Hepatocyte (in vitro differentiated cells): ENCODE measurements around the gene PIP4P1.

Experiments
- EZH2 ChIP-seq: fragments of 200-600 bp; sonication (generic); IDR thresholded peaks from 2 replicates; pipeline ENCODE4 v1.6.1; 2016; ENCODE audit warnings: antibody characterized with exemption, mild to moderate bottlenecking, borderline replicate concordance
- EZH2phosphoT487 ChIP-seq: fragments of 200-600 bp; sonication (generic); IDR thresholded peaks from one replicate; pipeline ENCODE4 v1.6.1; 2018; ENCODE audit warnings: antibody characterized with exemption, mild to moderate bottlenecking, low read depth, moderate library complexity; ENCODE audit not compliant: unreplicated experiment, severe bottlenecking
- TF ChIP-seq, protein P1 (sequence below): fragments of 200-600 bp; sonication (generic); IDR thresholded peaks from 2 replicates; pipeline ENCODE4 v1.5.1; 2016; ENCODE audit warnings: antibody characterized with exemption, mild to moderate bottlenecking; ENCODE audit not compliant: poor library complexity

GRCh38 chr14:20416223-20416622, 45.0 kb downstream of the PIP4P1 start:
- TF ChIP-seq, protein P1, sequence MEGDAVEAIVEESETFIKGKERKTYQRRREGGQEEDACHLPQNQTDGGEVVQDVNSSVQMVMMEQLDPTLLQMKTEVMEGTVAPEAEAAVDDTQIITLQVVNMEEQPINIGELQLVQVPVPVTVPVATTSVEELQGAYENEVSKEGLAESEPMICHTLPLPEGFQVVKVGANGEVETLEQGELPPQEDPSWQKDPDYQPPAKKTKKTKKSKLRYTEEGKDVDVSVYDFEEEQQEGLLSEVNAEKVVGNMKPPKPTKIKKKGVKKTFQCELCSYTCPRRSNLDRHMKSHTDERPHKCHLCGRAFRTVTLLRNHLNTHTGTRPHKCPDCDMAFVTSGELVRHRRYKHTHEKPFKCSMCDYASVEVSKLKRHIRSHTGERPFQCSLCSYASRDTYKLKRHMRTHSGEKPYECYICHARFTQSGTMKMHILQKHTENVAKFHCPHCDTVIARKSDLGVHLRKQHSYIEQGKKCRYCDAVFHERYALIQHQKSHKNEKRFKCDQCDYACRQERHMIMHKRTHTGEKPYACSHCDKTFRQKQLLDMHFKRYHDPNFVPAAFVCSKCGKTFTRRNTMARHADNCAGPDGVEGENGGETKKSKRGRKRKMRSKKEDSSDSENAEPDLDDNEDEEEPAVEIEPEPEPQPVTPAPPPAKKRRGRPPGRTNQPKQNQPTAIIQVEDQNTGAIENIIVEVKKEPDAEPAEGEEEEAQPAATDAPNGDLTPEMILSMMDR, result no peak
- no peak for TF ChIP-seq EZH2
- TF ChIP-seq EZH2phosphoT487, result no peak
